HepG2 (cell line): Measurements from ENCODE around the gene CELF2. TPM values are rescaled to one million over a fixed set of nuclear protein-coding genes. Genes with fewer than 3 reads are reported as not detected.

Source experiments
- ATAC-seq: fragments of 200-7000 bp; cut with Tn5 transposase; 3 replicates; pipeline ENCODE4 v1.9.1; 2020; ENCODE audit warnings: mild to moderate bottlenecking, moderate library complexity
- BruUV-seq: library from RNA; stranded (reverse); fragments of 400-500 nt; replicated peaks from 2 replicates; lab custom pipeline; 2021; lab: Mats Ljungman, UMichigan
- CTCF ChIA-PET: fragments of 300-600 bp; formaldehyde crosslinking; extraction: SDS; loops from one replicate; lab custom pipeline; 2021; ENCODE audit warnings: low total read pairs, inconsistent platforms, low intra/inter-chr PET ratio; lab: Yijun Ruan, JAX
- POLR2A ChIA-PET: fragments of 350-600 bp; sonication (Branson Sonifier 250); formaldehyde crosslinking; loops from one replicate; lab custom pipeline; 2020; ENCODE audit warnings: antibody characterized with exemption, inconsistent platforms; lab: Yijun Ruan, JAX
- DNase-seq: peaks from one replicate; pipeline ENCODE4 v3.0.0-alpha.2; 2015; ENCODE audit warnings: low spot score
- FAIRE-seq: peaks from 3 replicates; lab custom pipeline; 2011; peaks lifted over from hg19 to GRCh38; lab: Jason Lieb, UNC
- H2AFZ ChIP-seq: one replicate; pipeline ENCODE4 v1.6.1; 2011; ENCODE audit warnings: low read length, inconsistent platforms
- H3K27ac ChIP-seq: fragments of 300-600 bp; 3 replicates; pipeline ENCODE4 v1.8.0; 2011; ENCODE audit warnings: mixed run types, mild to moderate bottlenecking, mixed read lengths, low read length, inconsistent platforms; ENCODE audit not compliant: insufficient read depth; ENCODE audit errors: extremely low read length
- H3K27me3 ChIP-seq, 2 experiments: fragments of 200-600 bp in 1 of 2; 2 replicates in 1 of 2; 3 replicates in 1 of 2; pipeline versions ENCODE4 v1.6.0 to v1.8.0; 2011; ENCODE audit warnings: low read length in 2 of 2, mild to moderate bottlenecking in 2 of 2, moderate library complexity in 2 of 2, inconsistent platforms in 1 of 2; ENCODE audit not compliant: insufficient read depth in 2 of 2, control insufficient read depth in 1 of 2
- H3K36me3 ChIP-seq, 2 experiments: fragments of 200-600 bp in 1 of 2; replicated peaks in 1 of 2; 2 replicates in 1 of 2; 3 replicates in 1 of 2; pipeline versions ENCODE4 v1.5.1 to v1.8.0; 2011; ENCODE audit warnings: low read length in 2 of 2, inconsistent platforms in 1 of 2; ENCODE audit not compliant: insufficient read depth in 2 of 2, control insufficient read depth in 1 of 2
- H3K4me1 ChIP-seq: 2 replicates; pipeline ENCODE4 v1.5.1; 2012; ENCODE audit warnings: low read length, inconsistent platforms; ENCODE audit not compliant: insufficient read depth
- H3K4me2 ChIP-seq: 2 replicates; pipeline ENCODE4 v1.6.0; 2011; ENCODE audit warnings: low read depth, low read length, inconsistent platforms
- H3K4me3 ChIP-seq, 3 experiments: fragments of 200-600 bp in 1 of 3; sonication (generic), shearing (Covaris generic) in 1 of 3; replicated peaks in 1 of 3; 2 replicates each; pipeline ENCODE4 v1.5.1; 2011 to 2016; ENCODE audit warnings: low read length in 3 of 3, inconsistent platforms in 2 of 3, low read depth in 2 of 3, mild to moderate bottlenecking in 2 of 3, control low read depth in 1 of 3, mixed read lengths in 1 of 3; ENCODE audit not compliant: insufficient read depth in 1 of 3
- H3K79me2 ChIP-seq: one replicate; pipeline ENCODE4 v1.6.1; 2011; ENCODE audit warnings: low read length, inconsistent platforms; ENCODE audit not compliant: insufficient read depth
- H3K9ac ChIP-seq: 2 replicates; pipeline ENCODE4 v1.6.0; 2011; ENCODE audit warnings: mild to moderate bottlenecking, low read depth, low read length, inconsistent platforms; ENCODE audit not compliant: insufficient read depth
- H3K9me3 ChIP-seq: 2 replicates; pipeline ENCODE4 v1.5.1; 2012; ENCODE audit warnings: mild to moderate bottlenecking, low read length
- H4K20me1 ChIP-seq: 2 replicates; pipeline ENCODE4 v1.6.0; 2011; ENCODE audit warnings: inconsistent platforms, mild to moderate bottlenecking, low read length, moderate library complexity; ENCODE audit not compliant: insufficient read depth
- CENPT ChIP-seq: sonication (generic); formaldehyde crosslinking; IDR thresholded peaks from 2 replicates; pipeline ENCODE4 v1.8.0; 2022; ENCODE audit warnings: low read depth, mild to moderate bottlenecking, moderate library complexity, missing genetic modification reagents
- HNRNPLL ChIP-seq: fragments of 200-400 bp; formaldehyde crosslinking; IDR thresholded peaks from 2 replicates; pipeline ENCODE4 v1.6.1; 2017; ENCODE audit warnings: mild to moderate bottlenecking, low read depth, low read length; ENCODE audit not compliant: poor library complexity, severe bottlenecking
- HOXA5 ChIP-seq: sonication (generic); formaldehyde crosslinking; IDR thresholded peaks from 2 replicates; pipeline ENCODE4 v1.4.0; 2020; ENCODE audit warnings: missing genetic modification reagents
- MTA1 ChIP-seq: sonication (generic); formaldehyde crosslinking; IDR thresholded peaks from 2 replicates; pipeline ENCODE4 v1.4.0; 2020; ENCODE audit warnings: missing genetic modification reagents, mild to moderate bottlenecking, borderline replicate concordance
- MTF1 ChIP-seq: sonication (generic); formaldehyde crosslinking; IDR thresholded peaks from 2 replicates; pipeline ENCODE4 v1.5.0; 2020; ENCODE audit warnings: missing genetic modification reagents
- NFE2L2 ChIP-seq: fragments of 150-350 bp; IDR thresholded peaks from 2 replicates; pipeline ENCODE4 v1.6.1; 2014; ENCODE audit warnings: low read length
- SUZ12 ChIP-seq: fragments of 150-350 bp; IDR thresholded peaks from 2 replicates; pipeline ENCODE4 v1.6.1; 2014; ENCODE audit warnings: low read depth, low read length
- ZBTB42 ChIP-seq: sonication (generic); formaldehyde crosslinking; IDR thresholded peaks from 2 replicates; pipeline ENCODE4 v1.5.0; 2020; ENCODE audit warnings: mild to moderate bottlenecking, missing genetic modification reagents
- WGBS: methylation state at CpG from one replicate; pipeline ENCODE4 v1.1.6; 2017; ENCODE audit warnings: low lambda C conversion rate; 5-methylcytosine and 5-hydroxymethylcytosine counted together
- in situ Hi-C: cut with HindIII; loops from 2 replicates; pipeline ENCODE4 v1.10.0; 2017; ENCODE audit warnings: low pct_unique_long_range_greater_than_20kb; ENCODE audit not compliant: extremely low pct_ligation_motif_present
- intact Hi-C: fragments of 100-400 bp; cut with micrococcal nuclease; formaldehyde crosslinking; loops from one replicate; pipeline ENCODE4 v1.10.0; 2022; ENCODE audit not compliant: unreplicated experiment
- polyA plus RNA-seq, 8 experiments: library from polyadenylated mRNA; depleted of rRNA in 3 of 8; stranded (reverse) in 7 of 8; unstranded in 1 of 8; fragments of >200 nt; fragmentation: Illumina TruSeq in 4 of 8; extraction: Trizol in 4 of 8; gene quantifications; 2 replicates each; pipeline versions ENCODE4 v1.2.1 to v1.2.3, GENCODE V29; 2011 to 2016; ENCODE audit warnings: low read depth in 4 of 8, missing spikeins in 1 of 8, mixed read lengths in 1 of 8; ENCODE audit not compliant: insufficient read depth in 1 of 8
- total RNA-seq, 5 experiments: library from RNA; depleted of rRNA; stranded (reverse); fragments of >200 nt; fragmentation: Illumina TruSeq; extraction: Trizol; gene quantifications; 2 replicates each; pipeline ENCODE4 v1.2.3, GENCODE V29; 2016; ENCODE audit warnings: low read depth in 1 of 5
- TF ChIP-seq, protein P1 (sequence below): sonication (generic); formaldehyde crosslinking; IDR thresholded peaks from 2 replicates; pipeline ENCODE4 v1.5.0; 2020; ENCODE audit warnings: missing genetic modification reagents
- TF ChIP-seq, protein P2 (sequence below): sonication (generic); formaldehyde crosslinking; IDR thresholded peaks from 2 replicates; pipeline ENCODE4 v1.8.1; 2022; ENCODE audit warnings: low read depth, mild to moderate bottlenecking, missing genetic modification reagents
- TF ChIP-seq, protein P3 (sequence below): sonication (generic); formaldehyde crosslinking; IDR thresholded peaks from 2 replicates; pipeline ENCODE4 v1.5.1; 2020; ENCODE audit warnings: missing genetic modification reagents, mild to moderate bottlenecking, borderline replicate concordance
- TF ChIP-seq, protein P4 (sequence below): sonication (generic); formaldehyde crosslinking; IDR thresholded peaks from 2 replicates; pipeline ENCODE4 v1.5.0; 2020; ENCODE audit warnings: missing genetic modification reagents
- TF ChIP-seq, protein P5 (sequence below): sonication (generic); formaldehyde crosslinking; IDR thresholded peaks from 2 replicates; pipeline ENCODE4 v1.4.0; 2020; ENCODE audit warnings: mild to moderate bottlenecking, low read depth, missing genetic modification reagents

Gene CELF2
- total and polyA plus RNA-seq, 2 of the 13 experiments (the other 11 are each of a cell fraction or from before 2014, with no cell fraction given): not detected

DNA sequence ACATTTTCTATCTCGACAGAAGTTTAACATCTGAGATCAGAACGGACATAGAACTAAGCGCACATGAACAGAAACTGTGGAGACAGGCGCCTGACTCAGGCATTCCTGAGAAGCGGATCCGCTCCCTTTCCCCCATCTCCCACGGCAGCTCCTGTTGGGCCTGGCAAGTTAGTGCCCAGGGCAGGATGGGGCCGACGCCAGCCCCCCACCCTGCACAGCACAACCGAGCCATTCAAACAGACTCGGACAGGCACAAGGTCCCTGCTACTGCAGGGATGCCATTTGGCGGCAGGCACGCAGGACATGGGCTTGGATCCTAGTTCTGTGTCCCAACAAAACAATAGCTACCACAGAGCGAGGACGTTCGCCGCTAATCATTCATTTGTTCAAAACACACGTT lies 322.0 kb downstream of the CELF2 start:
- POLR2A ChIA-PET: no interaction called here
- Histone ChIP-seq H3K9ac (no peak overlapping the region), H3K4me1 (no peaks in the 10 kb centered on the region), H3K9me3 (no peaks in the 10 kb centered on the region), H3K27ac (no peak overlapping the region), H3K79me2 (no peaks in the 10 kb centered on the region), H3K4me2 (no peak overlapping the region), H2AFZ (no peak overlapping the region), H3K27me3 (peaks cover 5 to 42% of the 10 kb centered on the region in 2 experiments; a peak in 4 of 5 replicates), H3K36me3 (no peaks in the 10 kb centered on the region), H3K4me3 (no peak overlapping the region), H4K20me1 (no peaks in the 10 kb centered on the region)
- DNase-seq (no peak), ATAC-seq (no peak), FAIRE-seq (no peak)
- in situ Hi-C loops (no loop called here), intact Hi-C loops (no loop called here)
- TF ChIP-seq HOXA5 (CRISPR knock-in tag): no peak
- TF ChIP-seq, protein P1, sequence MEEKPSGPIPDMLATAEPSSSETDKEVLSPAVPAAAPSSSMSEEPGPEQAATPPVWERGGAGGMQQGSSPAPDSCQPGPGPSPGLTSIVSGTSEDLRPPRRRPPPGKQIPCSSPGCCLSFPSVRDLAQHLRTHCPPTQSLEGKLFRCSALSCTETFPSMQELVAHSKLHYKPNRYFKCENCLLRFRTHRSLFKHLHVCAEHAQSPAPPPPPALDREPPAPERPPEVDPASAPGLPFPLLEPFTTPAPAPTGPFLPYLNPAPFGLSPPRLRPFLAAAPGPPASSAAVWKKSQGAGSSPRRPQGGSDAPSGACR (CRISPR knock-in tag): no peak
- TF ChIP-seq ZBTB42: no peak
- TF ChIP-seq, protein P2, sequence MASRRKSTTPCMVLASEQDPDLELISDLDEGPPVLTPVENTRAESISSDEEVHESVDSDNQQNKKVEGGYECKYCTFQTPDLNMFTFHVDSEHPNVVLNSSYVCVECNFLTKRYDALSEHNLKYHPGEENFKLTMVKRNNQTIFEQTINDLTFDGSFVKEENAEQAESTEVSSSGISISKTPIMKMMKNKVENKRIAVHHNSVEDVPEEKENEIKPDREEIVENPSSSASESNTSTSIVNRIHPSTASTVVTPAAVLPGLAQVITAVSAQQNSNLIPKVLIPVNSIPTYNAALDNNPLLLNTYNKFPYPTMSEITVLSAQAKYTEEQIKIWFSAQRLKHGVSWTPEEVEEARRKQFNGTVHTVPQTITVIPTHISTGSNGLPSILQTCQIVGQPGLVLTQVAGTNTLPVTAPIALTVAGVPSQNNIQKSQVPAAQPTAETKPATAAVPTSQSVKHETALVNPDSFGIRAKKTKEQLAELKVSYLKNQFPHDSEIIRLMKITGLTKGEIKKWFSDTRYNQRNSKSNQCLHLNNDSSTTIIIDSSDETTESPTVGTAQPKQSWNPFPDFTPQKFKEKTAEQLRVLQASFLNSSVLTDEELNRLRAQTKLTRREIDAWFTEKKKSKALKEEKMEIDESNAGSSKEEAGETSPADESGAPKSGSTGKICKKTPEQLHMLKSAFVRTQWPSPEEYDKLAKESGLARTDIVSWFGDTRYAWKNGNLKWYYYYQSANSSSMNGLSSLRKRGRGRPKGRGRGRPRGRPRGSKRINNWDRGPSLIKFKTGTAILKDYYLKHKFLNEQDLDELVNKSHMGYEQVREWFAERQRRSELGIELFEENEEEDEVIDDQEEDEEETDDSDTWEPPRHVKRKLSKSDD (CRISPR knock-in tag): no peak
- TF ChIP-seq HNRNPLL: no peak
- TF ChIP-seq MTA1 (CRISPR knock-in tag): no peak
- TF ChIP-seq, protein P3, sequence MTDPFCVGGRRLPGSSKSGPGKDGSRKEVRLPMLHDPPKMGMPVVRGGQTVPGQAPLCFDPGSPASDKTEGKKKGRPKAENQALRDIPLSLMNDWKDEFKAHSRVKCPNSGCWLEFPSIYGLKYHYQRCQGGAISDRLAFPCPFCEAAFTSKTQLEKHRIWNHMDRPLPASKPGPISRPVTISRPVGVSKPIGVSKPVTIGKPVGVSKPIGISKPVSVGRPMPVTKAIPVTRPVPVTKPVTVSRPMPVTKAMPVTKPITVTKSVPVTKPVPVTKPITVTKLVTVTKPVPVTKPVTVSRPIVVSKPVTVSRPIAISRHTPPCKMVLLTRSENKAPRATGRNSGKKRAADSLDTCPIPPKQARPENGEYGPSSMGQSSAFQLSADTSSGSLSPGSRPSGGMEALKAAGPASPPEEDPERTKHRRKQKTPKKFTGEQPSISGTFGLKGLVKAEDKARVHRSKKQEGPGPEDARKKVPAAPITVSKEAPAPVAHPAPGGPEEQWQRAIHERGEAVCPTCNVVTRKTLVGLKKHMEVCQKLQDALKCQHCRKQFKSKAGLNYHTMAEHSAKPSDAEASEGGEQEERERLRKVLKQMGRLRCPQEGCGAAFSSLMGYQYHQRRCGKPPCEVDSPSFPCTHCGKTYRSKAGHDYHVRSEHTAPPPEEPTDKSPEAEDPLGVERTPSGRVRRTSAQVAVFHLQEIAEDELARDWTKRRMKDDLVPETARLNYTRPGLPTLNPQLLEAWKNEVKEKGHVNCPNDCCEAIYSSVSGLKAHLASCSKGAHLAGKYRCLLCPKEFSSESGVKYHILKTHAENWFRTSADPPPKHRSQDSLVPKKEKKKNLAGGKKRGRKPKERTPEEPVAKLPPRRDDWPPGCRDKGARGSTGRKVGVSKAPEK: no peak
- no peak for TF ChIP-seq MTF1 (CRISPR knock-in tag)
- TF ChIP-seq NFE2L2: no peak
- TF ChIP-seq SUZ12: no peak
- TF ChIP-seq CENPT: no peak
- TF ChIP-seq, protein P4, sequence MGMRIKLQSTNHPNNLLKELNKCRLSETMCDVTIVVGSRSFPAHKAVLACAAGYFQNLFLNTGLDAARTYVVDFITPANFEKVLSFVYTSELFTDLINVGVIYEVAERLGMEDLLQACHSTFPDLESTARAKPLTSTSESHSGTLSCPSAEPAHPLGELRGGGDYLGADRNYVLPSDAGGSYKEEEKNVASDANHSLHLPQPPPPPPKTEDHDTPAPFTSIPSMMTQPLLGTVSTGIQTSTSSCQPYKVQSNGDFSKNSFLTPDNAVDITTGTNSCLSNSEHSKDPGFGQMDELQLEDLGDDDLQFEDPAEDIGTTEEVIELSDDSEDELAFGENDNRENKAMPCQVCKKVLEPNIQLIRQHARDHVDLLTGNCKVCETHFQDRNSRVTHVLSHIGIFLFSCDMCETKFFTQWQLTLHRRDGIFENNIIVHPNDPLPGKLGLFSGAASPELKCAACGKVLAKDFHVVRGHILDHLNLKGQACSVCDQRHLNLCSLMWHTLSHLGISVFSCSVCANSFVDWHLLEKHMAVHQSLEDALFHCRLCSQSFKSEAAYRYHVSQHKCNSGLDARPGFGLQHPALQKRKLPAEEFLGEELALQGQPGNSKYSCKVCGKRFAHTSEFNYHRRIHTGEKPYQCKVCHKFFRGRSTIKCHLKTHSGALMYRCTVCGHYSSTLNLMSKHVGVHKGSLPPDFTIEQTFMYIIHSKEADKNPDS (CRISPR knock-in tag): no peak
- TF ChIP-seq, protein P5, sequence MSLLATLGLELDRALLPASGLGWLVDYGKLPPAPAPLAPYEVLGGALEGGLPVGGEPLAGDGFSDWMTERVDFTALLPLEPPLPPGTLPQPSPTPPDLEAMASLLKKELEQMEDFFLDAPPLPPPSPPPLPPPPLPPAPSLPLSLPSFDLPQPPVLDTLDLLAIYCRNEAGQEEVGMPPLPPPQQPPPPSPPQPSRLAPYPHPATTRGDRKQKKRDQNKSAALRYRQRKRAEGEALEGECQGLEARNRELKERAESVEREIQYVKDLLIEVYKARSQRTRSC (CRISPR knock-in tag): no peak
- CTCF ChIA-PET: no interaction called here
- BruUV-seq: no TSS peak
- WGBS: 79% methylated on average over 13 of the region's 18 CpGs
